Measurements from ENCODE around the gene OR2L5.

OR2L5 gene

GRCh38 chr1:248013229-248013710, at the start of gene OR2L5:
Gene OR2L5, plus strand, starts transcription at chr1:248013660. Its CDS starts 8,288 bp downstream, at chr1:248021948.
- TF ChIP-seq CTCF (IDR thresholded peaks at IDR 0.05; ENCODE audit: control insufficient read depth, extremely low read depth, insufficient read depth): no peak
- DNase-seq (ENCODE audit: low read depth): no peak
- no peak within 1 kb of the TSS for H3K4me3 ChIP-seq (ENCODE audit: low read depth, low read length)

GRCh38 chr1:247964933-247965332, 48.5 kb upstream of the OR2L5 start, which contains the start of gene OR2AK2:
Gene OR2AK2, plus strand, starts transcription at chr1:247965233. Its CDS starts 144 bp downstream, at chr1:247965377.
- no peak for TF ChIP-seq CTCF (IDR thresholded peaks at IDR 0.05; ENCODE audit: control insufficient read depth, extremely low read depth, insufficient read depth)

GRCh38 chr1:247966532-247967204, 46.8 kb upstream of the OR2L5 start:
- no peak for TF ChIP-seq CTCF (IDR thresholded peaks at IDR 0.05; ENCODE audit: control insufficient read depth, extremely low read depth, insufficient read depth)
- no peak for DNase-seq (ENCODE audit: low read depth)

More at GRCh38 chr1:247964933-247965332, 48.5 kb upstream of the OR2L5 start, which contains the start of gene OR2AK2:
- DNase-seq (ENCODE audit: low read depth): no peak
- H3K4me3 ChIP-seq (ENCODE audit: low read depth, low read length): no peak within 1 kb of the TSS

GRCh38 chr1:247992986-247993385, 20.5 kb upstream of the OR2L5 start:
- no peak for DNase-seq (ENCODE audit: low read depth)
- TF ChIP-seq CTCF (IDR thresholded peaks at IDR 0.05; ENCODE audit: control insufficient read depth, extremely low read depth, insufficient read depth): no peak
- H3K4me3 ChIP-seq (ENCODE audit: low read depth, low read length): no peak overlapping the region

More at GRCh38 chr1:247966532-247967204, 46.8 kb upstream of the OR2L5 start:
- H3K4me3 ChIP-seq (ENCODE audit: low read depth, low read length): no peak overlapping the region

GRCh38 chr1:247998811-247999210, 14.6 kb upstream of the OR2L5 start:
- TF ChIP-seq CTCF (IDR thresholded peaks at IDR 0.05; ENCODE audit: control insufficient read depth, extremely low read depth, insufficient read depth): no peak
- no peak for DNase-seq (ENCODE audit: low read depth)
- H3K4me3 ChIP-seq (ENCODE audit: low read depth, low read length): no peak overlapping the region

GRCh38 chr1:248000169-248000568, 13.3 kb upstream of the OR2L5 start:
- no peak for TF ChIP-seq CTCF (IDR thresholded peaks at IDR 0.05; ENCODE audit: control insufficient read depth, extremely low read depth, insufficient read depth)
- no peak overlapping the region for H3K4me3 ChIP-seq (ENCODE audit: low read depth, low read length)
- DNase-seq (ENCODE audit: low read depth): no peak

Data from LNCaP clone FGC (cell line).